ENCODE data around the gene CABYR. TPM values are rescaled to one million over a fixed set of nuclear protein-coding genes. Genes with fewer than 3 reads are reported as not detected.
"Not testable (repeated sequence)": the region's sequence is repeated elsewhere in the genome, so short reads cannot be mapped to it uniquely, and the experiment has no call there.

The CABYR gene
- total and polyA plus RNA-seq, 4 donors, result 3.4 to 5.5 (median 4.2) TPM; not detected in 1

DNA sequence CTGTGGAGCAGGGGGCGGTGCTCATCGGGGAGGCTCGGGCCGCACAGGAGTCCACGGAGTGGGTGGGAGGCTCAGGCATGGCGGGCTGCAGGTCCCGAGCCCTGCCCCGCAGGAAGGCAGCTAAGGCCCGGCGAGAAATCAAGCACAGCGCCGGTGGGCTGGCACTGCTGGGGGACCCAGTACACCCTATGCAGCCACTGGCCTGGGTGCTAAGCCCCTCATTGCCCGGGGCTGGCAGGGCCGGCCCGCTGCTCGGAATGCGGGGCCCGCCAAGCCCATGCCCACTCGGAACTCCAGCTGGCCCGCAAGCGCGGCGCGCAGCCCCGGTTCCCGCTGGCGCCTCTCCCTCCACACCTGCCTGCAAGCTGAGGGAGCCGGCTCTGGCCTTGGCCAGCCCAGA, 10.7 kb downstream of the CABYR start:
- WGBS, 2 donors, result 96 to 97% methylated on average over 24 to 28 of the region's 28 CpGs
- H3K4me1 ChIP-seq (ENCODE audit: control insufficient read depth in 1 of 2, insufficient read depth in 2 of 2, low read length in 2 of 2); H3K27me3 ChIP-seq (ENCODE audit: control insufficient read depth in 1 of 2, insufficient read depth in 2 of 2, low read length in 1 of 2); H3K27ac ChIP-seq (ENCODE audit: low read depth in 1 of 2, low read length in 2 of 2); intact Hi-C loops (cut with DNase I); ATAC-seq (ENCODE audit: low FRiP score); H3K9me3 ChIP-seq (ENCODE audit: control insufficient read depth, low read length); H3K36me3 ChIP-seq (ENCODE audit: control insufficient read depth in 1 of 2, insufficient read depth in 2 of 2, low read length in 1 of 2); DNase-seq; H3K4me3 ChIP-seq (ENCODE audit: low read length in 2 of 2): not testable (repeated sequence)

DNA sequence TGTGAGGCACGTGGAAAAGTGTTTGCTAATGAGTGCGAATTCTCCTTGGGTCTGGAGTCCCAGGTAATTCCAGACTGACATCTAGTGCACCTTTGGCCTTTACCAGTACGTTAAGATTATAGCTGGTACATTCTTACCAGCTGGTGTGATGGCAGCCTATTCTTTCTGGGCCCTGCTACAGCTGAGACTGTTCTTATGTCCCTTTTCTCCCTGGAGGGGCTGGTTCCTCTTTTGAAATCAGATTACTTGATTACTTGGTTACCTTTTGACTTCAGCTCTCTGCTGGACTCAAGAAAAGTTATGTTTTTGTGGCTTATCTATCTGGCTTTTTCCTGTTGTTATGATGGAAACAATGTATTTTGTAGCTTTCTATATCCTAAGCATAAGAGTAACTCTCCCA, 14.5 kb downstream of the CABYR start:
- Histone ChIP-seq H3K36me3 (ENCODE audit: control insufficient read depth in 1 of 2, insufficient read depth in 2 of 2, low read length in 1 of 2) (peaks cover 0 to 2% of the 10 kb centered on the region in 2 donors), H3K4me1 (ENCODE audit: control insufficient read depth in 1 of 2, insufficient read depth in 2 of 2, low read length in 2 of 2) (peaks cover 0 to 2% of the 10 kb centered on the region in 2 donors), H3K27me3 (ENCODE audit: control insufficient read depth in 1 of 2, insufficient read depth in 2 of 2, low read length in 1 of 2) (no peaks in the 10 kb centered on the region), H3K9me3 (ENCODE audit: control insufficient read depth, low read length) (no peaks in the 10 kb centered on the region), H3K4me3 (ENCODE audit: low read length in 2 of 2) (no peak overlapping the region), H3K27ac (ENCODE audit: low read depth in 1 of 2, low read length in 2 of 2) (no peak overlapping the region)
- 93% methylated on average over 3 of the region's 3 CpGs for WGBS, 2 donors
- intact Hi-C loops (cut with DNase I), result no loop called here
- DNase-seq, result no peak
- ATAC-seq (ENCODE audit: low FRiP score), result no peak

DNA sequence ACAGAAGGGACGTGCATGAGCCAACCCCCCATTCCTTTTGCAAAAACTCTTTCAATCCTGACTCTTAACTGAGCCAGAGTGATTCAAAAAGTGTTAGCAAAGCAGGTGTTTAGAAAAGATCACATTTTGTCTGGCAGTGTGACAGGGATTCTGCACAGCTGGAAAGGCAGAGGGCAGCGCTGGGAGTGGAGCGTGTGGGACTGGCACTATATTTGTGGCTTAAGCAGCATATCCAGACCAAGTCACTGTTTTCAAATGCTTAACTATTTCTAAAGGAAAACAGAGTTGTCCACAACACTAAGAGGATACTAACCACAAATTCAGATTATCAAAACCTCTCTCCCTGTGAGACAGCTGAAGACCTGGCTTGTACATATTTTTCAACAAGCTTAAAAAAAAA, 19.0 kb downstream of the CABYR start:
- Histone ChIP-seq H3K36me3 (ENCODE audit: control insufficient read depth in 1 of 2, insufficient read depth in 2 of 2, low read length in 1 of 2) (peaks cover 0 to 6% of the 10 kb centered on the region in 2 donors), H3K4me1 (ENCODE audit: control insufficient read depth in 1 of 2, insufficient read depth in 2 of 2, low read length in 2 of 2) (no peaks in the 10 kb centered on the region), H3K27ac (ENCODE audit: low read depth in 1 of 2, low read length in 2 of 2) (no peak overlapping the region), H3K27me3 (ENCODE audit: control insufficient read depth in 1 of 2, insufficient read depth in 2 of 2, low read length in 1 of 2) (no peaks in the 10 kb centered on the region), H3K9me3 (ENCODE audit: control insufficient read depth, low read length) (no peaks in the 10 kb centered on the region), H3K4me3 (ENCODE audit: low read length in 2 of 2) (no peak overlapping the region)
- WGBS, 2 donors, result 94% methylated on average over 3 of the region's 3 CpGs
- ATAC-seq (ENCODE audit: low FRiP score) (no peak), DNase-seq (no peak)
- intact Hi-C loops (cut with DNase I), result no loop called here

DNA sequence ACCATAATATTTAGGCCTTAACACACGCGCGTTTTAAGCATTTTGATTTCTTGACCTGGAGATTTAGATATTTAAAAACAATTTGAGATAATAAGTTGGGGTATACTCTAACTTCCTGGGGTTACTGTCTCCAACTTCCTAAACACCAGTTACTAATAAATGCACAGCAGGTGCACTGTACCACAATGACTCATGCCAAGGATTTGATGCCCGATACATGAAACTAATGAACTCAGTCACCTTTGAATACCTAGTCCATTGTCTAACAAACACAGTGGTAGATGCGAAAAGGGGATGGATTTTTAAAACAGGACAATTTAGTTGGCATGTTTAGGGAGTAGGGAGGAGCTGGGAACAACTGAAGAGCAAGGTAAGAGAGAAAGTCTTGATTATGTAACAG, 21.2 kb downstream of the CABYR start:
- Histone ChIP-seq H3K9me3 (ENCODE audit: control insufficient read depth, low read length) (no peaks in the 10 kb centered on the region), H3K27me3 (ENCODE audit: control insufficient read depth in 1 of 2, insufficient read depth in 2 of 2, low read length in 1 of 2) (no peaks in the 10 kb centered on the region), H3K4me1 (ENCODE audit: control insufficient read depth in 1 of 2, insufficient read depth in 2 of 2, low read length in 2 of 2) (no peaks in the 10 kb centered on the region), H3K27ac (ENCODE audit: low read depth in 1 of 2, low read length in 2 of 2) (no peak overlapping the region), H3K36me3 (ENCODE audit: control insufficient read depth in 1 of 2, insufficient read depth in 2 of 2, low read length in 1 of 2) (peaks cover 0 to 11% of the 10 kb centered on the region in 2 donors), H3K4me3 (ENCODE audit: low read length in 2 of 2) (no peak overlapping the region)
- ATAC-seq (ENCODE audit: low FRiP score) (no peak), DNase-seq (no peak)
- intact Hi-C loops (cut with DNase I), result no loop called here
- 96% methylated on average over 5 of the region's 5 CpGs for WGBS, 2 donors

DNA sequence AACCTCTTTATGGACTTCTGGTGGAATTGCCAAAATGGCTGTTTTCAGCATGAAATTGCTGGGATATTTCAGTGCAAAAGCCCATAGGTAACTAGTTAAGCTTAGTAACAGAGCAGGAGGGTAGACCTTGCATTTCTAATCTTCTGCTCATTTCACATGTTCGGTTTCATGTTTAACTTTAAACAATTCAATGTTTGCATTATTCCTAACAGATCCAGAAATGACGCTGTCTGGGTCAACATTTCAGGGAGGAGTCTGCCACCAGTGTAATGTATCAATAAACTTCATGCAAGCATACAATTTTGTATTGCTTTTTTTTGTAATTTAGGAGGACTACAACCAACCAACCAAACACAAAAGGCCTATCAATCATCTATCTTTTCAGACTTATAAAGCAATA, 22.4 kb downstream of the CABYR start:
- H3K9me3 ChIP-seq (ENCODE audit: control insufficient read depth, low read length), result no peaks in the 10 kb centered on the region
- no peak overlapping the region for H3K27ac ChIP-seq (ENCODE audit: low read depth in 1 of 2, low read length in 2 of 2)
- no peak overlapping the region for H3K4me3 ChIP-seq (ENCODE audit: low read length in 2 of 2)
- intact Hi-C loops (cut with DNase I), result no loop called here
- ATAC-seq (ENCODE audit: low FRiP score) (no peak), DNase-seq (no peak)
- H3K4me1 ChIP-seq (ENCODE audit: control insufficient read depth in 1 of 2, insufficient read depth in 2 of 2, low read length in 2 of 2), result no peaks in the 10 kb centered on the region
- no peaks in the 10 kb centered on the region for H3K27me3 ChIP-seq (ENCODE audit: control insufficient read depth in 1 of 2, insufficient read depth in 2 of 2, low read length in 1 of 2)
- 56 to 62% methylated on average over 2 of the region's 2 CpGs for WGBS, 2 donors
- H3K36me3 ChIP-seq (ENCODE audit: control insufficient read depth in 1 of 2, insufficient read depth in 2 of 2, low read length in 1 of 2), result peaks cover 0 to 9% of the 10 kb centered on the region in 2 donors

DNA sequence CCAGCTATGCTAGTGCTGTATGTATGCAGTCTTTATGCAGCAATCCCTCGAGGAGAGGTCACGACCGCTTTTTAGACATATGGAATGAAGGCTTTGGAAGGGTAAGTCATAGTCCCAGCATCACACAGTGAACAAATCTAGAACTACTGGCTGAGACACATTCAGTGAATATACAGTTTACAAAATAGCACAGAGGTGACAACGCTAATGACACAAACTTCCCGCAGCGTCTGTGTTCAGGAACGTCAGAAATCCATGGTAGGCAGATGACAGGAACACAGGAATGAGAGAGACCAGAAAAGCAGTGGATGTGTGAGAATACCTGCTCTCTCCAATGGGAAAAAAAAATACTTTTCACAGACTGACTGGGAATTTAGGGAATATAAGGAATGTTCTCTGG, 29.6 kb downstream of the CABYR start:
- DNase-seq (no peak), ATAC-seq (ENCODE audit: low FRiP score) (no peak)
- Histone ChIP-seq H3K27ac (ENCODE audit: low read depth in 1 of 2, low read length in 2 of 2) (no peak overlapping the region), H3K36me3 (ENCODE audit: control insufficient read depth in 1 of 2, insufficient read depth in 2 of 2, low read length in 1 of 2) (peaks cover 0 to 7% of the 10 kb centered on the region in 2 donors), H3K4me1 (ENCODE audit: control insufficient read depth in 1 of 2, insufficient read depth in 2 of 2, low read length in 2 of 2) (no peaks in the 10 kb centered on the region), H3K9me3 (ENCODE audit: control insufficient read depth, low read length) (no peaks in the 10 kb centered on the region), H3K4me3 (ENCODE audit: low read length in 2 of 2) (no peak overlapping the region), H3K27me3 (ENCODE audit: control insufficient read depth in 1 of 2, insufficient read depth in 2 of 2, low read length in 1 of 2) (no peaks in the 10 kb centered on the region)
- 74 to 76% methylated on average over 7 of the region's 7 CpGs for WGBS, 2 donors
- intact Hi-C loops (cut with DNase I), result no loop called here

DNA sequence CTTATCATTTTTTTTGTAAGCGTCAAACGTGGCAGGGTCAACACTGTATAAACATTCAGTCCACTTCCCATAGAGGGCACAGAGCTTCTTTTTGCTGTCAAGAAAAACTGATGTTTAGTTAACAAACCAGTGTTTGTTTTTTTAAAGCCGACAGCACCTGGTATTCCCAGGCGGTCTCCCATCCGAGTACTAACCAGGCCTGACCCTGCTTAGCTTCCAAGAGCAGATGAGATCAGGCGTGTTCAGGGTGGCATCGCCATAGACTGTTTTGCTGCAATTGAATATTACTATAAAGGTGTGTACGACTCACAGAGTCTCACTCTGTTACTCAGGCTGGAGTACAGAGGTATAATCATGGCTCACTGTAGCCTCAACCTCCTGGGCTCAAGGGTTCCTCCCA, 31.5 kb downstream of the CABYR start:
- no peaks in the 10 kb centered on the region for H3K4me1 ChIP-seq (ENCODE audit: control insufficient read depth in 1 of 2, insufficient read depth in 2 of 2, low read length in 2 of 2)
- no peaks in the 10 kb centered on the region for H3K27me3 ChIP-seq (ENCODE audit: control insufficient read depth in 1 of 2, insufficient read depth in 2 of 2, low read length in 1 of 2)
- no peak for DNase-seq
- no peak overlapping the region for H3K4me3 ChIP-seq (ENCODE audit: low read length in 2 of 2)
- H3K9me3 ChIP-seq (ENCODE audit: control insufficient read depth, low read length), result no peaks in the 10 kb centered on the region
- H3K36me3 ChIP-seq (ENCODE audit: control insufficient read depth in 1 of 2, insufficient read depth in 2 of 2, low read length in 1 of 2), result peaks cover 0 to 5% of the 10 kb centered on the region in 2 donors
- no peak overlapping the region for H3K27ac ChIP-seq (ENCODE audit: low read depth in 1 of 2, low read length in 2 of 2)
- ATAC-seq (ENCODE audit: low FRiP score), result no peak
- intact Hi-C loops (cut with DNase I), result loop anchor here in 1 of 2 donors (10.0 kb wide), 2 partner anchors 104 to 314 kb away; no protein-coding TSS in a partner anchor
- WGBS, 2 donors, result 80 to 82% methylated on average over 8 of the region's 8 CpGs

DNA sequence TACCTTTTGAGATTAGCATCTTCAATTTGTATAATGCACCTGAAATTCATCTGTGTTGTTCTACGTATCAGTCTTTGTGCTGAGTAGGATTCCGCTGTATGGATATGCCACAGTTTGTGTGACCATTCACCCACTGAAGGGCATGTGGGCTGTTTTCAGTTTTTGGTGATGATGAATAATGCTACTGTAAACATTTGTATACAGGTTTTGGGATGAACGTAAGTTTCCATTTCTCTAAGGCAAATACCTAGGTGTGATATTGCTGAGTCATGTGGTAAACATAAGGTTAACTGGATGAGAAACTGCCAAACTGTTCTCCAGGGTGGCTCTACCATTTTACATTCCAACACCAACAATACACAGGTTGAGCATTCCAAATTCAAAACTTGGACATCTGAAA, 35.1 kb downstream of the CABYR start:
- H3K9me3 ChIP-seq (ENCODE audit: control insufficient read depth, low read length), result no peaks in the 10 kb centered on the region
- peaks cover 3 to 4% of the 10 kb centered on the region in 2 donors for H3K36me3 ChIP-seq (ENCODE audit: control insufficient read depth in 1 of 2, insufficient read depth in 2 of 2, low read length in 1 of 2)
- H3K27me3 ChIP-seq (ENCODE audit: control insufficient read depth in 1 of 2, insufficient read depth in 2 of 2, low read length in 1 of 2), result no peaks in the 10 kb centered on the region
- ATAC-seq (ENCODE audit: low FRiP score) (no peak), DNase-seq (no peak)
- no peak overlapping the region for H3K27ac ChIP-seq (ENCODE audit: low read depth in 1 of 2, low read length in 2 of 2)
- intact Hi-C loops (cut with DNase I), result loop anchor here in 1 of 2 donors (10.0 kb wide), 2 partner anchors 101 to 311 kb away; no protein-coding TSS in a partner anchor
- H3K4me1 ChIP-seq (ENCODE audit: control insufficient read depth in 1 of 2, insufficient read depth in 2 of 2, low read length in 2 of 2), result no peaks in the 10 kb centered on the region
- WGBS, 2 donors, result 93 to 96% methylated on average over 3 of the region's 3 CpGs
- no peak overlapping the region for H3K4me3 ChIP-seq (ENCODE audit: low read length in 2 of 2)

DNA sequence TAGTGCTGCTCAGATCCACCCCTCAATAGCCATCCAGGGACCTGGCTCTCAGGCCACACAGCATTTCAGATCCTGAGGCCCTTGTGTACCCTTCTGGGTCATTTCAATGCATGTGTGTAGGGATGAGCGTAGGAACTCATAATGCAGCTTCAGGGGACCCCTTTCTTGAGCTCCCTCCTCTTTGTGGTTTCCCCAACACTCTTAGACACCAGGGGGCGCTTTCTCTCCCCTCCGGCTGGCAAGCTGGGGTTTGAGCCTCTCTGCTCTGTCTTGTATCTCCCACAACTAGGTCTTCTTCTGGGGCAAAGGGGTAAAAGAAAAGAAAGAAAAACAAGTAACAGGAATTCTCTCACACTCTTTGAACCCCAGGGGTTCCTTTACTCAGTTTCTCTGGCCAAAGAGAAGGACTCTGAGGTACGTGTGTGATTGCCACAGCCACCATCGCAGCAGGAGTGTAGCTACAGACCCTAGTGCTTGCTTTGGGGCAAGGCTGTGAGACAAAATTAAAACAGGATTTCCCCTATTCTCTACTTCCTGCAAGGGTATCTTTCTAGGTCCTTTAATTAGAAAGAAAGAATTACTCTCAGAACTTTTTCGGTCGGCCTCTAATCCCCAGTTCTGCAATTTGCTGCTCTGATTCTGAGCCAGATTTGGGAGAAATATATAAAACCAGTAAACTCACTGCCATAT, 38.0 kb downstream of the CABYR start:
- intact Hi-C loops (cut with DNase I), result loop anchor here (2.0 to 10.0 kb wide), 3 partner anchors 96 to 308 kb away; no protein-coding TSS in a partner anchor
- ATAC-seq (ENCODE audit: low FRiP score), result peak; percentile 56
- Histone ChIP-seq H3K4me3 (ENCODE audit: low read length in 2 of 2) (no peak overlapping the region), H3K27ac (ENCODE audit: low read depth in 1 of 2, low read length in 2 of 2) (no peak overlapping the region), H3K36me3 (ENCODE audit: control insufficient read depth in 1 of 2, insufficient read depth in 2 of 2, low read length in 1 of 2) (peaks cover 2 to 3% of the 10 kb centered on the region in 2 donors), H3K9me3 (ENCODE audit: control insufficient read depth, low read length) (no peaks in the 10 kb centered on the region), H3K27me3 (ENCODE audit: control insufficient read depth in 1 of 2, insufficient read depth in 2 of 2, low read length in 1 of 2) (no peaks in the 10 kb centered on the region), H3K4me1 (ENCODE audit: control insufficient read depth in 1 of 2, insufficient read depth in 2 of 2, low read length in 2 of 2) (peaks cover 0 to 1% of the 10 kb centered on the region in 2 donors)
- DNase-seq, result peak; percentile 66 to 81
- 70 to 72% methylated on average over 7 of the region's 7 CpGs for WGBS, 2 donors

All from aorta (tissue), 5 donors.